ENCODE measurements around the gene CLMN. TPM values are rescaled to one million over a fixed set of nuclear protein-coding genes. Genes with fewer than 3 reads are reported as not detected.

The CLMN gene
- total and polyA plus RNA-seq, 2 experiments from 2014 or later: 15.7 to 40.0 TPM

DNA sequence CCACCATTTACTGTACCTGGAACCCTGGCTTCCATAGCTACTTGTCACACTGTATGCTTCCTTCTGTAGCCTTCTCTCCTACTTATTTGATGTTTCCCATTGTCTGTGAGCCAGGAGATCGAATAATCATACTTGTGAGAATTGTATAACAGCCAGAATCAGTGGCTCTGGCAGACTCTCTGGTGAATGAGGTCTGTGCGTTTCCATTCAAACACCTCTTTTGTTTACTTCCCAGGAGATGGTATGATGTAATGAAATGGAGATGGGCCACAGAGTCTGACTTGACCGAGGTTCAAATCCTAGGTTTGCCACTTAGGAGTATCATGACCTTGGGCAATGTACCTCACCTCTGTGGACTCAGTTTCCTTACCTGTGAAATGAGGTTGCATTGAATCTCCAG is 35.7 kb upstream of the CLMN start:
- H3K79me2 ChIP-seq: no peaks in the 10 kb centered on the region
- no peak overlapping the region for H3K4me3 ChIP-seq
- H2AFZ ChIP-seq: no peak overlapping the region
- no peak overlapping the region for H3K4me2 ChIP-seq
- DNase-seq (ENCODE audit: low spot score): no peak
- no peaks in the 10 kb centered on the region for H4K20me1 ChIP-seq (ENCODE audit: insufficient read depth, poor library complexity, severe bottlenecking)
- H3K27me3 ChIP-seq: peaks cover 7% of the 10 kb centered on the region
- no peaks in the 10 kb centered on the region for H3K9me2 ChIP-seq (replicated peaks; ENCODE audit: insufficient read depth)
- H3K9me3 ChIP-seq (ENCODE audit: low read depth): peaks cover 3% of the 10 kb centered on the region
- H3K27ac ChIP-seq: no peak overlapping the region
- H3K36me3 ChIP-seq (replicated peaks; ENCODE audit: insufficient read depth, low read depth): no peaks in the 10 kb centered on the region
- H3K4me1 ChIP-seq (ENCODE audit: insufficient read depth): no peaks in the 10 kb centered on the region
- TF ChIP-seq EZH2phosphoT487 (IDR thresholded peaks at IDR 0.05; ENCODE audit: low read depth, severe bottlenecking, unreplicated experiment) (no peak), EZH2 (IDR thresholded peaks at IDR 0.05; ENCODE audit: borderline replicate concordance) (no peak)
- TF ChIP-seq, protein P1, sequence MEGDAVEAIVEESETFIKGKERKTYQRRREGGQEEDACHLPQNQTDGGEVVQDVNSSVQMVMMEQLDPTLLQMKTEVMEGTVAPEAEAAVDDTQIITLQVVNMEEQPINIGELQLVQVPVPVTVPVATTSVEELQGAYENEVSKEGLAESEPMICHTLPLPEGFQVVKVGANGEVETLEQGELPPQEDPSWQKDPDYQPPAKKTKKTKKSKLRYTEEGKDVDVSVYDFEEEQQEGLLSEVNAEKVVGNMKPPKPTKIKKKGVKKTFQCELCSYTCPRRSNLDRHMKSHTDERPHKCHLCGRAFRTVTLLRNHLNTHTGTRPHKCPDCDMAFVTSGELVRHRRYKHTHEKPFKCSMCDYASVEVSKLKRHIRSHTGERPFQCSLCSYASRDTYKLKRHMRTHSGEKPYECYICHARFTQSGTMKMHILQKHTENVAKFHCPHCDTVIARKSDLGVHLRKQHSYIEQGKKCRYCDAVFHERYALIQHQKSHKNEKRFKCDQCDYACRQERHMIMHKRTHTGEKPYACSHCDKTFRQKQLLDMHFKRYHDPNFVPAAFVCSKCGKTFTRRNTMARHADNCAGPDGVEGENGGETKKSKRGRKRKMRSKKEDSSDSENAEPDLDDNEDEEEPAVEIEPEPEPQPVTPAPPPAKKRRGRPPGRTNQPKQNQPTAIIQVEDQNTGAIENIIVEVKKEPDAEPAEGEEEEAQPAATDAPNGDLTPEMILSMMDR (IDR thresholded peaks at IDR 0.05; ENCODE audit: poor library complexity): no peak
- 77% methylated on average over 3 of the region's 3 CpGs for WGBS (ENCODE audit: low lambda C conversion rate, missing lambda C conversion rate)

DNA sequence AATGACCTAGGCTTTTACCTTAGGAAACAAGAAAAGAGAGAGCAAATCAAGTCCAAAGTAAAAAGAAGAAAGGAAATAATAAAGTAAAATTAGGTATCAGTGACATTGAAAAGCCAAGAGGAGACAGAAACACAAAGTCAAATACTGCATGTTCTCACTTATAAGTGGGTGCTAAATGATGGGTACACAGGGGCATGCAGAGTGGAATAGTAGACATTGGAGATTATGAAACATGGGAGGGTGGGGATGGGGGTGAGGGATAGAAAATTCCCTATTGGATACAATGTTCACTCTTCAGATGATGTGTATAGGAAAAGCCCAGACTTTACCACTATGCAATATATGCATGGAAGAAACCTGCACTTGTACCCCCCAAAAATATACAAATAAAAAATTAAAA is 35.1 kb upstream of the CLMN start:
- TF ChIP-seq, protein P1 (IDR thresholded peaks at IDR 0.05; ENCODE audit: poor library complexity): no peak
- TF ChIP-seq EZH2 (IDR thresholded peaks at IDR 0.05; ENCODE audit: borderline replicate concordance) (no peak), EZH2phosphoT487 (IDR thresholded peaks at IDR 0.05; ENCODE audit: low read depth, severe bottlenecking, unreplicated experiment) (no peak)
- H3K9me3 ChIP-seq (ENCODE audit: low read depth): peaks cover 3% of the 10 kb centered on the region

DNA sequence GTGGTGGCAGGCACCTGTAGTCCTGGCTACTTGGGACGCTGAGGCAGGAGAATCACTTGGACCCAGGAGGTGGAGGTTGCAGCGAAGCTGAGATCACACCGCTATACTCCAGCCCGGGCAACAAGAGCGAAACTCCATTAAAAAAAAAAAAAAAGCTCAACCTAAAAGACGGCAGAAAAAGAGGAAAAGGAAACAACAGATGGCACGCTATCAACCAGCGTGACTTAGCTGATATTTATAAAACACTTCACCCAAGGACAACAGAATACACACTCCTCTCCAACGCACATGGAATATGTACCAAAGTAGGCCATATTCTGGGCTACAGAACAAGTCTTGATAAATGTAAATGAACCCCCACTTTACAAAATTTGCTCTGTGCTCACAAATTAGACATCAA is 34.0 kb upstream of the CLMN start:
- no peak overlapping the region for H3K4me2 ChIP-seq
- H3K36me3 ChIP-seq (replicated peaks; ENCODE audit: insufficient read depth, low read depth): no peaks in the 10 kb centered on the region
- H3K27me3 ChIP-seq: no peaks in the 10 kb centered on the region
- H3K4me3 ChIP-seq: no peak overlapping the region
- H3K79me2 ChIP-seq: no peaks in the 10 kb centered on the region
- no peaks in the 10 kb centered on the region for H3K9me2 ChIP-seq (replicated peaks; ENCODE audit: insufficient read depth)
- no peak for DNase-seq (ENCODE audit: low spot score)
- H3K9me3 ChIP-seq (ENCODE audit: low read depth): peaks cover 3% of the 10 kb centered on the region
- H4K20me1 ChIP-seq (ENCODE audit: insufficient read depth, poor library complexity, severe bottlenecking): no peaks in the 10 kb centered on the region
- H3K4me1 ChIP-seq (ENCODE audit: insufficient read depth): no peaks in the 10 kb centered on the region
- no peak overlapping the region for H2AFZ ChIP-seq
- no peak overlapping the region for H3K27ac ChIP-seq
- 96% methylated on average over 9 of the region's 9 CpGs for WGBS (ENCODE audit: low lambda C conversion rate, missing lambda C conversion rate)
- TF ChIP-seq EZH2 (IDR thresholded peaks at IDR 0.05; ENCODE audit: borderline replicate concordance) (no peak), EZH2phosphoT487 (IDR thresholded peaks at IDR 0.05; ENCODE audit: low read depth, severe bottlenecking, unreplicated experiment) (no peak)
- TF ChIP-seq, protein P1 (IDR thresholded peaks at IDR 0.05; ENCODE audit: poor library complexity): no peak

More for the DNA sequence above, 35.1 kb upstream of the CLMN start:
- Histone ChIP-seq H3K79me2 (no peaks in the 10 kb centered on the region), H4K20me1 (ENCODE audit: insufficient read depth, poor library complexity, severe bottlenecking) (no peaks in the 10 kb centered on the region), H3K27ac (no peak overlapping the region), H3K4me3 (no peak overlapping the region), H3K4me2 (no peak overlapping the region), H3K36me3 (replicated peaks; ENCODE audit: insufficient read depth, low read depth) (no peaks in the 10 kb centered on the region), H2AFZ (no peak overlapping the region), H3K27me3 (peaks cover 2% of the 10 kb centered on the region), H3K9me2 (replicated peaks; ENCODE audit: insufficient read depth) (no peaks in the 10 kb centered on the region), H3K4me1 (ENCODE audit: insufficient read depth) (no peaks in the 10 kb centered on the region)
- no peak for DNase-seq (ENCODE audit: low spot score)

DNA sequence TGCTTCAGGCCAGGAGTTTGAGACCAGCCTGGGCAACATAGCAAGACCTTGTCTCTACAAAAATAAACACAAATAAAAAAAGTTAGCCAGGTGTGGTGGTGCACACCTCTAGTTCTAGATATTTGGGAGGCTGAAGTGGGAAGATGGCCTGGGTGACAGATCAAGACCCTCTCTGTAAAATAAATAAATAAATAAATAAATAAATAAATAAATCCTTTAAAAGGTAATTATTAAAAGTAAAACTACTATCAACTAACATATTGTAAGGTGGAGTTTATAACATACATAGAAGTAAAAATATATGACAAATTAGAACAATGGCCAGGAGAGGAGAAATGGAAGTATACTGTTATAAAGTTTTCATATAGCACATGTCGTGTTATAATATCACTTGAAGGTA is 33.3 kb upstream of the CLMN start:
- H4K20me1 ChIP-seq (ENCODE audit: insufficient read depth, poor library complexity, severe bottlenecking): no peaks in the 10 kb centered on the region

More for the DNA sequence above, 33.3 kb upstream of the CLMN start:
- Histone ChIP-seq H3K4me1 (ENCODE audit: insufficient read depth) (no peaks in the 10 kb centered on the region), H3K27me3 (no peaks in the 10 kb centered on the region), H3K9me3 (ENCODE audit: low read depth) (peaks cover 3% of the 10 kb centered on the region), H3K36me3 (replicated peaks; ENCODE audit: insufficient read depth, low read depth) (no peaks in the 10 kb centered on the region), H3K27ac (no peak overlapping the region), H3K79me2 (no peaks in the 10 kb centered on the region), H3K4me3 (no peak overlapping the region), H3K9me2 (replicated peaks; ENCODE audit: insufficient read depth) (no peaks in the 10 kb centered on the region), H2AFZ (no peak overlapping the region), H3K4me2 (no peak overlapping the region)
- no peak for TF ChIP-seq EZH2phosphoT487 (IDR thresholded peaks at IDR 0.05; ENCODE audit: low read depth, severe bottlenecking, unreplicated experiment)
- TF ChIP-seq, protein P1 (IDR thresholded peaks at IDR 0.05; ENCODE audit: poor library complexity): no peak
- TF ChIP-seq EZH2 (IDR thresholded peaks at IDR 0.05; ENCODE audit: borderline replicate concordance): no peak
- DNase-seq (ENCODE audit: low spot score): no peak
- WGBS (ENCODE audit: low lambda C conversion rate, missing lambda C conversion rate): 83% methylated on average over 1 of the region's 1 CpG
